D721Med (cell line): Measurements from ENCODE around the gene EIF5AL1.
"Not testable (repeated sequence)": the region's sequence is repeated elsewhere in the genome, so short reads cannot be mapped to it uniquely, and the experiment has no call there.

Source experiments
- DNase-seq: peaks from one replicate; pipeline ENCODE4 v3.0.0; 2011; ENCODE audit warnings: low spot score; ENCODE audit not compliant: insufficient read length
- FAIRE-seq: peaks from 2 replicates; lab custom pipeline; 2011; peaks lifted over from hg19 to GRCh38; lab: Jason Lieb, UNC
- TF ChIP-seq, protein P1 (sequence below): IDR thresholded peaks from 2 replicates; pipeline ENCODE4 v1.5.1; 2012; ENCODE audit warnings: mild to moderate bottlenecking, control low read depth; ENCODE audit not compliant: insufficient read depth; ENCODE audit errors: missing control alignments

Gene EIF5AL1

DNA sequence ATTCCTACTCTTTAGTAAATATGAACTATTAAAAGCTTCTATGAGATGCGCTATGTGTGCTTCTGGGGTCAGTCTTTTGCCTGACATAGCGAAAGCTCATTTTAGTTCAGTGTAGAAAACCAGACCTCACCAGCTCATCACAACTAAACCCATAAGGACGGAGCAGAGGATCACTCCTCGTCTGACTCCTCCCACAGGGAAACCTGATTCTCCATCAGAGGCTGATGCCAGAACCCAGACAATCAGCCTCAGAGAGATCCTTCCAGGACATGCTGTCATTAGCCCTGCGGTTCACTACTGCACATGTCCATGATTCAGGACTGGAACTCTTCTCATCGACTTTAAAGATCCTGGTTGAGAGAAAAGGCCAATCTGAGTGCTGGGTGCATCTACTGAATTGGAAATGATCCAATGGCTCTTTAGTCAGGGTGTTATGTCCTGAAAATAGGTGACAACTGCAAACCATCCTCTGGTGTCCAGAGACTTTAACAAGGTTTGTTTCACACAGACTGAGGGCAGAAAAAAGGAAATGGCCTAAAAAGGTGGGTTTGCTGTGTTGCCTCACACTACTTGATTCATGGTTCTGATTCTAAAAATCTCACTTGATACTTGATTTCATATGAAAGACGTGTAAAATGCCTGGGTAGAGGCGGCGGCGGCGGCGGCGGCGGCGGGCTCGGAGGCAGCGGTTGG, at the start of gene EIF5AL1:
Gene EIF5AL1, plus strand, starts transcription at position 643 of the 693 bp plus-strand sequence. CDS start 117 bp downstream, outside the sequence.
- FAIRE-seq, DNase-seq: not testable (repeated sequence)

DNA sequence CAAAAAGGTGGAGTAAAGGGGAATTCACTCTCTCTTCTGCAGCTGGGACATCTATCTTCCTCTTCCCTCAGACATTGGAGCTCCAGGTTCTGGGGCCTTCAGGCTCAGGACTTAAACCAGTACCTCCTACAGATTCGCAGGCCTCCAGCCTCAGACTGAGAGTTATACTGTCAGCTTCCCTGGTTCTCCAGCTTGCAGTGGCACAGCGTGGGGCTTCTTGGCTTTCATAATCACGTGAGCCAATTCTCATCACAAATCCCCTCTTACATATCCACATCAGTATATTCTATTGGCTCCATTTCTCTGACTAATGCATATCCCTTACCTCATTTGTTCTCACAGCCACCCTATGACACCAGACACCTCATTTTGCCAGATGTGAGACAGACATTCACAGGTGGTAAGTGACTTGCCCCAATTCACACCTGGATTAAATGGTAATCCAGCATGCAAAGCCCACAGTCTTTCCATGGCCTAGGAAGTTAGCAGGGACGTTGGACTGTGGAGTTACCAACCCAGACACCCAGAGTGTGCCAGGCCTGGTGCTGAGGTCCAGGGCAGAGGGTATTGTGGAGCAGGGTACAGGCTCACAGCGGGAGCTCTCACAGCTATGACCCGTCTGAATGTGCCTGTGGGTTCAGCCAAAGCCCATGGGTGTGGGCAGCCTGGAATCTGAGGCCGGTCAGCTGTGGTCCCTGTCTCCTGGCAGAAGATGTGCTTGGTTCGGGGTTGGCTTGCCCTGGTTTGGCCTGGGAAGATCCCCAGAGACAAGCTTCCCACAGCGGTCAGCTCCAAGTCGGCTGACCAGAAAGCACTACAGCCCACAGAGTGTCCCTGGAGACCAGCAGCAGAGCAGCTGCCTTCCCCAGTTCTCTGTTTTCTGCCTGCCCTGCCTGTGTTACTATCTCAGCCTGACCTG, 48.5 kb upstream of the EIF5AL1 start:
- TF ChIP-seq, protein P1, sequence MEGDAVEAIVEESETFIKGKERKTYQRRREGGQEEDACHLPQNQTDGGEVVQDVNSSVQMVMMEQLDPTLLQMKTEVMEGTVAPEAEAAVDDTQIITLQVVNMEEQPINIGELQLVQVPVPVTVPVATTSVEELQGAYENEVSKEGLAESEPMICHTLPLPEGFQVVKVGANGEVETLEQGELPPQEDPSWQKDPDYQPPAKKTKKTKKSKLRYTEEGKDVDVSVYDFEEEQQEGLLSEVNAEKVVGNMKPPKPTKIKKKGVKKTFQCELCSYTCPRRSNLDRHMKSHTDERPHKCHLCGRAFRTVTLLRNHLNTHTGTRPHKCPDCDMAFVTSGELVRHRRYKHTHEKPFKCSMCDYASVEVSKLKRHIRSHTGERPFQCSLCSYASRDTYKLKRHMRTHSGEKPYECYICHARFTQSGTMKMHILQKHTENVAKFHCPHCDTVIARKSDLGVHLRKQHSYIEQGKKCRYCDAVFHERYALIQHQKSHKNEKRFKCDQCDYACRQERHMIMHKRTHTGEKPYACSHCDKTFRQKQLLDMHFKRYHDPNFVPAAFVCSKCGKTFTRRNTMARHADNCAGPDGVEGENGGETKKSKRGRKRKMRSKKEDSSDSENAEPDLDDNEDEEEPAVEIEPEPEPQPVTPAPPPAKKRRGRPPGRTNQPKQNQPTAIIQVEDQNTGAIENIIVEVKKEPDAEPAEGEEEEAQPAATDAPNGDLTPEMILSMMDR, result no peak
- FAIRE-seq, result no peak
- DNase-seq, result no peak

DNA sequence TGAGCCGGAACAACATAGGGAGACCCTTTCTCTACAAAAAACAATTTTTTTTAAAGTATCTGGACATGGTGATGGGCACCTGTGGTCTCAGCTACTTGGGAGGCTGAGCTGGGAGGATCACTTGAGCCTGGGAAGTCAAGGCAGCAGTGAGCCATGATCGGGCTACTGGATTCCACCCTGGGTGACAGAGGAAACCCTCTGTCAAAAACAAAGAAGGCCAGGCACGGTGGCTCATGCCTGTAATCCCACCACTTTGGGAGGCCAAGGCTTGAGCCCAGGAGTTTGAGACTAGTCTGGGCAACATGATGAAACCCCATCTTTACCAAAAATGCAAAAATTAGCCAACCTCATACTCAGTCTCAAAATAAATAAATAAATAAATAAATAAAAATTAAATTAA, 47.0 kb upstream of the EIF5AL1 start:
- TF ChIP-seq, protein P1, result no peak
- no peak for DNase-seq
- no peak for FAIRE-seq

DNA sequence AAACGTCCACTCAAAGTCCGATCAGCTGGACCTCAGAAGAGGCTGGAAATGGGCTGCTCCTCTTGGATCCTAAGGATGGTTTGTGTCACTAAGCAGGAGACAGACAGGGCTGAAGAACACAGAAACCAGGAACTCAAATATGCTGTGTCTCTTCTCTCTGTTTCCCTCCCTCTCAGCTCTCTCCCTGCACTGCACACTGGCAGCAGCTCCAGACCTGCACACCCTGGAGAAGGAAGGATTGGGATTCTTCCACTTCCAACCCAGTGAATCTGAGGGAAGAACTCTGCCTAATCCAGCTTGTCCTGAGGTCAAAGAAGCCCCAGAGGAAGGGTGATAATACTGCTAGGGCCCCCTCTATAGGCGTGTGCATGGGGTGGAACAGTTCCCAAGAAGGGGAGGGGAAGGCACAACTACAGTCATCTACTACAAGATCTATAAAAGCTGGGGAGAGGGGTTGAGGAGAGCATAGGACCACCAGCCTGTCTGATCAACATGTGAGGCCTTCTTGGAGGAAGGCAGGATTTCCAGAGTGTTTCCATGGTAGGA, 44.2 kb upstream of the EIF5AL1 start:
- FAIRE-seq (no peak), DNase-seq (no peak)
- TF ChIP-seq, protein P1, result no peak

DNA sequence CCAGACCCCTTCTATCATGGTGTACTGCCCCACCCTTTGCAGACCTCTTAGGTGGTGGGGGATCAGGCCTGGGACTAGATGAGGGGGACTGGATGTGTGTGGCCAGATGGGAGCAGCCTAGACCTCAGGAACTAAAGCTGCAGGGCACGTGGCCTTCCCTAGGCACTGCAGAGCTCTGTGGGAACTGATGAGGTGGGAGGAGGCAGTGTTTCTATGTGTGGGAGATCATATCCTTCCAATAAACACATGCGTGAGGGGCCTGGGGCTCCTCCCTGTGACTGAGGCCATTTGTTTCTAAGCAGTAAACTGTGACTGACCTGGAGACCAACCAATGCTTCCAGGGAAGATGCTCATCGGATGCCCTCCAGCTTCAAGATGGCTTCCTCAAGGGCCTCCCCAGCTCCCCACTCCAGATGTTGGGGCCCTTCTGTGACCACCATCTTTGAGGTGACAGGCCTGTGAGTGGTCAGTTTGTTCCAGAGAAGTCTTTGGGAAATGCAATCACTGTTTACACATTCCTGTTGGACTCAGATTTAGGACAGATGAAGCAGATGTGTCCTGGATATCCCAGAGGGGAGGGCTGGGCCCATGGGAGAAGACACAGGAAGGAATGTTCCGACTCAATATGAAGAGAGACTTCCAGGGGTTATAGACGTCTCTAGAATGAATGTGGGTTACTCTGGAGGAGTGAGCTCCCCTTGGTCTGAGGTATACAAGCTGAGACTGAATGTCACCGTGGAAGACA, 43.3 kb upstream of the EIF5AL1 start:
- FAIRE-seq, result no peak
- TF ChIP-seq, protein P1, result no peak
- no peak for DNase-seq

- FAIRE-seq (no peak), DNase-seq (no peak)
Measured at GRCh38 chr10:79470096-79470495, 42.2 kb upstream of the EIF5AL1 start.

More at GRCh38 chr10:79470096-79470495, 42.2 kb upstream of the EIF5AL1 start:
- TF ChIP-seq, protein P1, result no peak
